HG03196 (cell line): ENCODE measurements around the gene CLEC7A.

Source experiments
- ATAC-seq: cut with Tn5 transposase; IDR thresholded peaks from one replicate; pipeline ENCODE4 v1.9.1; 2021; ENCODE audit not compliant: unreplicated experiment

Gene CLEC7A

DNA sequence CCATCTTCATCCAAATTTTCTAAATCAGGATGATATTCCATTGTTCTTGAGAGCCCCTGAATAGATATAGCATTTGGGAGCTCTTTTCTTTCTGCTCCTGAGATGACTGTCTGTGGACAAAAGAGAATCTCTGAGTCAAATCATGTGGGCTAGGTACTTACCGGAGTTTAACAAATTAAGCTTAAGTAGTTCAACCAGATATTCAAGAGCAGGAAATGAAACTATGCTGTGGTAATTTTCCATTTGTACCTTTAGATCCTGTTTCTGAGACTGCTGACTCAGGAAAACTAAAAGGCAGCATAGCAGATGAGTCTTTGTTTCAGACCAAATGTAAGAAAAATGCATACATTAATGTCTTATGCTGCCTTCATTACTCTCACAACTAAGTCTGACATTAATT is at the start of gene CLEC7A:
TSS of gene CLEC7A (minus strand) at position 158 of the 400 bp plus-strand sequence. CDS start at position 41, 117 bp downstream.
- ATAC-seq, result peak; percentile 71

DNA sequence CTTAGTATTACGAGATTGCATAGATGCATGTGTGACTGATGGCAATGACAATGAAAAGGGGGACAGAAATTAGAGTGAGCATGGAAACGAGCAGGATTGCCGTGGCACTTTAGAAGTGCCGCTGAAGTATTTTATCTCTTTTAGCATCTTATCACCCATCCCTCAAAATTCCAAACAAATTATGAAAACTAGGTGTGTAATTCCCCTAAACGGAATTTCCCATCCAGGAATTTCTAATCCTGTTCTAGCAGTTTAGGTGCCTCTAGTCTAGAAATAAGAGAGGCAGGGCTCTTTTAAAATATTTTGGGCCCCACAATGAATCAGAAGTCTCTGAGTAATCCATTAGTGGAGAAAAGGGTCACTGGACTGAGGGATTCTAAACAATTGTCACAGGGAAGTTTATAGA is 49.8 kb upstream of the CLEC7A start:
- ATAC-seq, result no peak

GRCh38 chr12:10178821-10179220 is 48.8 kb upstream of the CLEC7A start, which contains the start of gene TMEM52B:
Gene TMEM52B (plus strand): TSS chr12:10179032. CDS start chr12:10179575, 543 bp downstream.
- no peak for ATAC-seq

DNA sequence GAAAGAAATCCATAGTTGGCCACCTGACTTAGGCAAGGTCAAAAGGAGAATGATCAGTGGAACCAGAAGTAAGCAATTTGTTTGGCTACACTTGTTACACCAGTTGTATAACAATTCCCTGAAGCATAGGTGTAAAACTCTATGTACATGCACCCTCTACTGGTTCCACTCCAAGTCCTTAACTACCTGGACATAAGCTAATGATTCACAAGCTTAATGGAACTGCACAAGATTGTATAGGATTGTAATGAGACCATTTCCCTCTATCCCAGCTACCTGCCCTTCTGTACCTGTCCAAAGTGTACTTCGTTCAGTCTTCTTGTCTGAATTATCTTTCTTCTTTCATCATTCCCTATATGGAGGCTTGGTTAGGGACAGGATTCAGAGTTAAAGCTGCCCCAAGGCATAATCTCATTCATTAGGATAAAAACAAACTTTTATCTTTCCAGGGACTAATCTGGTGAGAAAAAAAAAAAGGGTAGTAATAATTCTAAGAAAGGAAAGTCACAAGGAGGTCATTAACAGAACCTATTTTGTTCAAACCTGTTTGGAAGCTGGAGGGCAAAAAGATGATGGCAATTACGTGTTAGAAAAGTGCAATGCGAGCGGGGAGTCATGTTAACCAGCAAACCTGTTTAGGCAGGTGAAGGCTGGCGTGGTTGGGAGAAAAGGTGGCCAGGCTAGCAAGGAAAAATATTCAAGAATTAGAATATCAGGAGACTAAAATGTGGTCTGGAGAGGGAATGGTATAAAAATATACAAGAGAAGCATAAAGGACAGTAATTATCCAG is 46.0 kb upstream of the CLEC7A start:
- no peak for ATAC-seq

GRCh38 chr12:10174986-10175614 is 45.1 kb upstream of the CLEC7A start:
- no peak for ATAC-seq

- ATAC-seq, result no peak
Measured at GRCh38 chr12:10171973-10172728, 42.2 kb upstream of the CLEC7A start, which contains the start of gene OLR1. Gene OLR1 (minus strand): TSS chr12:10172132. CDS start chr12:10172077, 55 bp downstream.

- no peak for ATAC-seq
Measured at GRCh38 chr12:10170216-10170615, 40.2 kb upstream of the CLEC7A start.

DNA sequence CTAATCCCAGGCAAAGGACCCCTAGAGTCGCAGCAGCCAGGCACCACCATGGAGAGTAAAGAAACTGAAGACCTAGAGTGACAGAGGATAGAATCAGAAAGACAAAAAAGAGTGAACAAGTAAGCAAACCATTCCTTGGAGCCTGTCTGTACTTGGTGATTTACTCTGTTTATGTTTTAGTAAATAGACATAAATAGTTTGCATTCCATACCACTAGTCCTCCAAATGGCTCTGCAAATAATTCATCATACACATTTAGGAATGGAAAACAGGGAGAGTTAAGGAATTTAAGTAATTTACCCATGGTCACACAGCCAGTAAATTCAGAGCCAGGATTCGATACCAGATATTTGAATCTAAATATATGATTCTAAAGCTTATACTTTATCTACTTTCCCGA is 39.1 kb upstream of the CLEC7A start:
- ATAC-seq, result no peak

DNA sequence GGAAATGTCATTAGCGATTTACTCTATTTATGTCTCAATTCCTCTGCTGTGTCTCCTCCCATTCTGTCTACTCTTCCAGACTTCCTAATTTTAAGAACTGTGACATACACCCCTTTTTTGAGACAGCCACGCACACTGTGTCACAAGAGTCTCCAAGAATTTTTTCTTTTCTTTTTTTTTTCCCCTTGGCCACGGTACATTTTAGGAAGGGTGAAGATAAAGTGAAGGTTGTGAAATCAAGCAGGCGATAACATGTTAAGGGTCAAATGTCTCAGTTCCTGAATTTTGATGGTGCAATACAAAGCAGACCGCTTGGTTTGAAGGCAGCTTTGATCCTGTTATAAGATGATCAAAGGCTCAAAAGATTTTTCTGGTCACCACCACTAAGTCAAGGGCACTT is 37.6 kb upstream of the CLEC7A start:
- no peak for ATAC-seq

DNA sequence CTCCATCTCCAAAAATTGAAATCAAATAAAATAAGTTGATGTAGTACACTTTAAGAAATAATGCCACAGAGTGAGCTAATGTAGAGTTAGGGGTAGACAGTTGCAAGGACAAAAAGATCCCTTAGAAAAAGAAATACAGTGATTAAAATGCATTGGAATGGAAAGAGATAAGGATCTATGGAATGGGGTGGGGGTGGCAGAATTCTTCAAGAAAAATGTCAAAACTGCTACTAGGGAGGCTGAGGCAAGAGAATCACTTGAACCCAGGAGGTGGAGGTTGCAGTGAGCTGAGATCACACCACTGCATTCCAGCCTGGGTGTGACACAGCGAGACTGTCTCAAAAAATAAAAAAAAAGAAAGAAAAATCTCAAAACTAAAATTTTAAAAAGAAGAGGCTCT is 35.4 kb upstream of the CLEC7A start:
- ATAC-seq, result no peak

DNA sequence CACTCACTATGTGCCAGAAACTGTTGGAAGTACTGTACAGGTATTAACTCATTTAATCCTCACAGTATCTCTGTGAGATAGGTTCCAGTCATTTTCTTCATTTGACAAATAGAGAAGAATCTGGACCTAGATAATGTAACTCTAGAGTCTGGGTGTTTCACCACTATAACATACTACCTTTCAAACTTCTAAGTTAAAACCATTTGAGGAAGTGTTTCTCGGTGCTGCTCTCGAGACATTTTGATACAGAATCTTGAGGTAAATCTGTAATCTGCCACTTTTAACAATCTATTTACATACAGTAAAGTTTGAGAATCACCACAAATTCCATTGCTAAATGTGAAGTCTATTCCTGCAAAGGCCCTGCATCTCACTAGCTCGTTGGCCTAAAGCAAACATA is 33.1 kb upstream of the CLEC7A start:
- ATAC-seq, result no peak

- no peak for ATAC-seq
Measured at GRCh38 chr12:10160617-10161385, 30.8 kb upstream of the CLEC7A start.

DNA sequence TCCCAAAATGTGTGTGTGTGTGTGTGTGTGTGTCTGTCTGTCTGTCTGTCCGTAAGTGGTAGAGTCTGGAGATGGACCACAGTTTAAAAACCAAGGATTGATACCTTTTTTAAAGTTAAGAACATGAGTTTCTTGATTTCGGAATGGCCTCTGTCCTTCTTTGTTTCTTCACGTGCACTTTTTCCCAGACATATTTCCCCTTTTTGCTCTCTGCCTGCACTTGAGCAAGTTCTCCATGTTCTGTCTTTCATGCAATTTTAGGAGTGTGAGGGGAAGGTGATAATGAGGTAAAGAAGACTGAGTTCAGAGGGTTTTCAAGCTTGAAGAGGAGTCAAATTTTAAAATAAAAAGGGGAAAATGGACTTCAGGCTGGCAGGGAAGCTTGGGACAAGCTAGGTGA is 29.3 kb upstream of the CLEC7A start:
- ATAC-seq, result no peak

DNA sequence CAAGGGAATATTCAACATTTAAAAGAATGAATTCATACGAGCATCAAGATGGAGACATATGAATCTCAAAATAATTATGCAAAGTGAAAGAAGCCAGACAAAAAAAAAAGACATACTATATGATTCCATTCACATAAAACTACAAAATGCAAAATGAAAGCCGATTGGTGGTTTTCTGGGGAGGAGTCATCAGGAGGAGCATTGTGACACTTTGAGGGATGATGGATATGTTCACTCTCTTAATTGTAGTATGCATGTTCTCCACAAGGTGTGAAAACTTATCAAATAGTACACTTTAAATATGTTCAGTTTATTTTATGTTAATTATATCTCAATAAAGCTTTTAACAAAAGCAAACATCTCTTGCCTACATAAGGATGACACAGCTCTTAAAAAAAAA is 28.4 kb upstream of the CLEC7A start:
- ATAC-seq, result no peak

GRCh38 chr12:10155966-10156365 is 26.0 kb upstream of the CLEC7A start:
- no peak for ATAC-seq

DNA sequence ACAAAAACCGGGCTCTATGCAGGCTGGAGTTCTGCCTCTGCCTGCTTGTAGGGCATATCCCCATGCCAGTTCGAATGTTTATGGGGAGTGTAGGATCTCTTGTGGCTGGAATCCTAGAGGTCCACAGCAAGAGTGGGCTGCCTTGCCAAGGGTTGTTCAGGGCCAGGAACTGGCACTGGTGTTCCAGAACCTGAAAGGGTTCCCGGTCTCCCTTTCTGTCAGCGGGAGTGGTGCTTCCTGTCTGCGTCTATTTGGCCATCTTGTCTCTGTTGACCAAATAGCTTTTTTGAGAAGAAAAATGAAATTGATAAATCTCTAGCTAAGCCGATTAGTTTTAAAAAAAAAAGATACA is 24.1 kb upstream of the CLEC7A start:
- ATAC-seq, result no peak

GRCh38 chr12:10153271-10154144 is 23.5 kb upstream of the CLEC7A start:
- ATAC-seq, result no peak

GRCh38 chr12:10151621-10152020 is 21.6 kb upstream of the CLEC7A start:
- ATAC-seq, result no peak

- peak; percentile 69 for ATAC-seq
Measured at GRCh38 chr12:10147714-10148403, 17.9 kb upstream of the CLEC7A start.
